ENCODE results near the gene NTNG1.
"Not testable (repeated sequence)": the region's sequence is repeated elsewhere in the genome, so short reads cannot be mapped to it uniquely, and the experiment has no call there.

The NTNG1 gene

DNA sequence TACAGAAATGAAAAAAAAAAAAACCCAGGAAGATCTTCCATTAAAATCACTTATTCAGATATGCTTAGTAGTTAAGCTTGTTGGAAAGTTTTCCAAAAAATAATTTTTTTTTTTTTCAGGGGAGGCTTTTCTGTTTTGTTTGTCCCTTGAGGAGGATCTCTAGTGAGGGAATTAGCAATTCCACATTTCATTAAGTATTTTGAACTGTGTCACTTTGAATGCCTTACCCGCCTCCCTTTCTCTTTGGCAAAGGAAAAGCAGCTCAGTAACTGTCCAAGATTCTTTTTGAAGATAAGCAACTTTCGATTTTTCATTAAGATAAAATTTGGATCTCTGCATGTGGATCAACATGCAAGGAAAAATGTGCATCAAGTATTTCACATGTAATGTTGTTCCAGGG, 1.8 kb downstream of the NTNG1 start:
- DNase-seq (ENCODE audit: low spot score) = no peak

DNA sequence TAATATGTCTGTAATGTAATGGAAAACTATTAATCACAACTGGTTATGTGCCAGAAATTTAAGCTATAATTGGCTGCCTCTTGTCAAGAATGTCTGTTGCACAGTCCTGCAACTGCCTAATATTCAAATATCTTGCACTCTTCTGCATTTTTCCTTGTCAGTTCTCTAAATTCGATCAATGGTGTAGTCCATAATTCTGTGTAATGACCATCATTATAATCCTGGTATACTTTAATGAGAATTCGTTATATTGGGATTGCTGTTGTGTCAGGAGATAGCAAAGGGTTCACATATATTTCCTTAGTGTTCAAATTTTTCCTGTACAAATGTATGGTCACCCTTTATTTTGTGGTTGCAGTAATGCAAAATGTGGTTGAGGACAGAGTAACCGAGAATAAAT, 4.8 kb downstream of the NTNG1 start:
- no peak for DNase-seq (ENCODE audit: low spot score)

DNA sequence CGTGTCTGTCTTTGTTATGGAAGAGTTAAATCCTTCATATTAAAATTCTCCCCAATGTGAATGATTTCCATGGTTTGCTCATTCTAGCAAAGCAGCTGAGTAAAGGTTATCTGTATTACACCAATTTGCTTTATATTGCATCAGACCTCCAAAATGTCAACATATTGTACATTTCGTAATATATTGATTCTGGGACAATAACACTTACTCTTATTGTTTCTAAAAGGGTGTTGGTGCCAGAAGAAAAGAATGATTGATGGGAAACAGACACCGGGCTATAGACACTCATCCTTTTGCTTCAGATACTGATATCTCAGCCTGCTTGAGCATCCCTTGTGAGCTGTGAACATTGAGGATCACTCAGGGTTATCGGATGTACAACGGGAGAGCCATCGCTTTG, 7.0 kb downstream of the NTNG1 start:
- DNase-seq (ENCODE audit: low spot score) = no peak

GRCh38 chr1:107149946-107150345, 9.1 kb downstream of the NTNG1 start:
- DNase-seq (ENCODE audit: low spot score) = no peak

GRCh38 chr1:107151295-107151694, 10.5 kb downstream of the NTNG1 start:
- DNase-seq (ENCODE audit: low spot score) = no peak

DNA sequence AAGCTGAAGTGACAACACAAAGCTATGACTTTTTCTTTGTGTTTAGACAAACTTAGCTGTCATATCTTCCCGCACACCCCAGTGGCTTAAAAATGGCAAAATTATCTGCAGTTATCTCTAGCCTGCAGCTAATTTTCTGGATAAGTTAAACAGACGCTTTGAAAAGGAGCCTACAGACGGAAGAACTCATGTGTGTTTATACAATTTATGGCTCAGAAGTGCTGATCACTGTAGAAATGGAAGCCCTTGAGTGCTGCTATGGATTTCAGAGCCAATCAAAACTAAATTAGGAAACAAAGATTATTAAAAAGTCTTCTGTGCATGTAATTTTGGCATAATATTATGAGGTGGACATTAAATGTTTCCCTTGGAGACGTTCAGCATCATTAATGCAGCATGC, 11.6 kb downstream of the NTNG1 start:
- no peak for DNase-seq (ENCODE audit: low spot score)

GRCh38 chr1:107153014-107153413, 12.2 kb downstream of the NTNG1 start:
- no peak for DNase-seq (ENCODE audit: low spot score)

GRCh38 chr1:107158496-107158895, 17.7 kb downstream of the NTNG1 start:
- no peak for DNase-seq (ENCODE audit: low spot score)

DNA sequence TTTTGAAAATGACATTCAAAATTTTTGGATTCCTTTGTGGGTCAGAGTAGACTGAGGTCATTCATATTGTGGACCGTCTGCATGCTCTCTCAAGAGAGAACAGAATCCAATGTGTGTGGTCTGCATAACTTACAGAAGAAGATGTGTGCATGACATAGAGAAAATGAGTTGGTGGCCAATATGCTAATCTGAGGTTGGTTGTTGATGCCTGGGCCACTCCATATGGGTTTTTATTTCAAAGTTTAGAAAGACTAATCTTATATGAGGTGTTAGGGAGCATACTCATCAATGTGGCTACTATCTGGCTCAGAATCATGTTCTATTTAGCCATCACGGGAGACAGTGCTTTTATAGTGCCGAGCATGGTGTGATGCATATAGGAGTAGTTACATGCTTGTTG, 18.2 kb downstream of the NTNG1 start:
- DNase-seq (ENCODE audit: low spot score) = no peak

GRCh38 chr1:107162745-107163144, 21.9 kb downstream of the NTNG1 start:
- no peak for DNase-seq (ENCODE audit: low spot score)

DNA sequence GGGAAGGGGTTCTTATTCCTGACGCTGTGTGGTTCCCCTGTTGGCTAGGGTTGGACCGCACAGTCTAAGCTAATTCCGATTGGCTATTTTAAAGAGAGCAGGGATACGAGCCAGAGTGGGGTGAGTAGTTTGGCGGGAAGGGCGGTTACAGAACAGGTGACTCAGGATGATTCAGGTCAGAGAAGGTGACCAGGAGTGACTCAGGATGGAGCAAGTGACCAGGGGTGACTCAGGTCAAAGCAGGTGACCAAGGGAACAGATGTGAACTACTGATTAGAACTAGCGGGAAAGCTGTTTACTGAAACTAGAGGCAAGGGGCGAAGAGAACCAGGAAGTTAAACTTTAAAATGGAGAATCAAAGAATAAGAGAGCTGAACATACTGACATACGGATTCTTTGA, 24.1 kb downstream of the NTNG1 start:
- DNase-seq (ENCODE audit: low spot score) = not testable (repeated sequence)

GRCh38 chr1:107169615-107170014, 28.8 kb downstream of the NTNG1 start:
- DNase-seq (ENCODE audit: low spot score) = no peak

GRCh38 chr1:107171333-107171732, 30.5 kb downstream of the NTNG1 start:
- no peak for DNase-seq (ENCODE audit: low spot score)

DNA sequence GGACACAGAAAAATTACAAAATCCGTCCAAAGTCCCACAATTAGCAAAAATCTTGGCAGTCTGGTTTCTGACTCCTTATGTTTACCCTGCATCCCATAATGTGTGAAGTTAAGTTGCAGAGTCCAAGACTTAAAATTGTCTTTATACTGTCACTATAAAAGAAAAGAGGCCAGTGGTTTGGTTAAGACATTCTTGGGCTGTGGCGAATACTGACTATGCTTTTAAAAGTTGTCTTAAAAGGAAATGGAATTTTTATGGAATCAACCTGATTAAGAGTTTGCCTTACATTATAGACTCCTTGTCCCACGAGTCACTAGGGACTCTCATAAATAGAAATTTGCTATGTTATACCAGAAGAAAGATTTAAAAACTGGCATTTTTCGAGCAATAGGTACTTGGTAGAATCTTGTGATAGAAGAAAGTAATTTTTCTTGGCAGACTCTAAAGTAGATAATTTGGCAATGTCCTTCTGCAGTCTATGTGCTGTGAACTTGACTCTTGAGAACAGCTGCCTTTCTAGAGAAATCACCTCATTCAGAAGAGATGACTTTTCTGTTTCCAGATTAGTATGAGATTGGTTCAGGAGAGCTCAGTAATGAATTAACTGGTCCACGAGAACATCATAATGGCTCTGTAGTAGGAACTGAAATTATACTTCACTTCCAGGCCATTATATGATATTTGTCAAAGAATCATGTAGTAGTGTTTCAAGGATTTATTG, 31.8 kb downstream of the NTNG1 start:
- no peak for DNase-seq (ENCODE audit: low spot score)

DNA sequence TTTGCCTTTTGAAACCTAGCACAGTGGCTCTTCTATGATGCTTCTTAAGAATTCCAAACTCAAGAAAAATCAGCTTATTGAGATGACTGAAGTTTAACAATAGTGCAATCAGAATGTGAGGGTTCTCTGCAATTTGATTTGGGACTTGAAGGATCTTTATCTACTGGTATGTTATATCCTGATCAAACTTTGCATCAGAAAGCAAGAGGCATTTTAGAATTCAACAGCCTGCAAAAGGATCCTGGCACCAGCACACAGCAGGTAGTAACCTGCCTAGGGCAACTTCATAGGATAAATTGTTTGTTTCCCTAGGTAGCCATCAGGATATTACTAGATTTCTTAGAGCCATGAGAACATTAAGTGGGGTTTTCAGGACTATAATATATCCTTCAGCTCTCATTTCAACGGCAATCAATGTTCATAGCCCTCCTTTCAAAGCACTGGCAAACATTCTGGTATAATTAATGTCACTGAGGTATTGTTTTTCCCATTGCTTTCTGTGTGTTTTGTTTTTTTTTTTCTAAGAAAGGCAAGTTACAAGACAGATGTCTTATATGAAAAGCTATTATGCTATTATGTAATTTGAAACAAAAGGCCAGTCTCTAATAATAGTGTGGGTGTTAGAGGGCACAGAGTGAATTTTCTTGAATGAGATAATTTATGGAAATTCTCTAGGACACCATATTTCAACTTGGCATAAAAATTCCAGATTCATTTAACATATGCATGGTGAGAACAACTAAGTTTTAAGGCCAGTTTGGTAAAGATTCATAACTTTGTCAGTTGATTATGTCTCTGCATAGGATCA, 34.5 kb downstream of the NTNG1 start:
- no peak for DNase-seq (ENCODE audit: low spot score)

GRCh38 chr1:107181253-107181969, 40.6 kb downstream of the NTNG1 start:
- no peak for DNase-seq (ENCODE audit: low spot score)

DNA sequence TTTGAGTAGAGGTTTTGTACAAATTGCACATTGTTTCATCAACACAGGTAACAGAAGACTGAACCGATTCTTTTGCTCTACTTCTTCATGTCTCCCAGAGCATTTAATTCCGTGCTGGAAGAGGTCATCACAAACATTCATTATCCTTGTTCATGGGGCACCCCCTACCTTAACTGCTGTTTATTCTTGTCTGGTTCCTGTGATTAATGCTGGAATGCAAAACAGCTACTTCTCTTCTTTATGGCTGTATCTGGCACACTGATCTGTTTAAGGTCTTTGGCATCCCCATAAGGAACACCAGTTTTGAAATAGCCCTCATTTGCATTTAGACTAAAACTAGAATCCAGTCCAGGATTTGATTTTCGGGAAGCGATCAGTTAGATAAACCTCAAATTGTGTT, 42.2 kb downstream of the NTNG1 start:
- DNase-seq (ENCODE audit: low spot score) = no peak

GRCh38 chr1:107184888-107185287, 44.0 kb downstream of the NTNG1 start:
- DNase-seq (ENCODE audit: low spot score) = no peak

GRCh38 chr1:107187399-107187798, 46.6 kb downstream of the NTNG1 start:
- DNase-seq (ENCODE audit: low spot score) = no peak

GRCh38 chr1:107188160-107188559, 47.3 kb downstream of the NTNG1 start:
- no peak for DNase-seq (ENCODE audit: low spot score)

- DNase-seq (ENCODE audit: low spot score) = no peak
Observed at GRCh38 chr1:107194380-107194779, 53.5 kb downstream of the NTNG1 start.

- DNase-seq (ENCODE audit: low spot score) = no peak
Observed at GRCh38 chr1:107195476-107195875, 54.6 kb downstream of the NTNG1 start.

GRCh38 chr1:107196973-107197562, 56.2 kb downstream of the NTNG1 start:
- no peak for DNase-seq (ENCODE audit: low spot score)
